Smooth muscle cell (in vitro differentiated cells): Measurements from ENCODE around the gene HOXA6. TPM values are rescaled to one million over a fixed set of nuclear protein-coding genes. Genes with fewer than 3 reads are reported as not detected.

ENCODE experiments used
- DNase-seq: peaks from one replicate; lab custom pipeline; 2025; ENCODE audit not compliant: unreplicated experiment; lab: John Stamatoyannopoulos, UW
- H2AFZ ChIP-seq: fragments of 200-600 bp; sonication (generic); 2 replicates; pipeline ENCODE4 v1.6.0; 2016; ENCODE audit warnings: antibody characterized with exemption, low read depth, mild to moderate bottlenecking
- H3F3A ChIP-seq: fragments of 200-600 bp; sonication (generic); 2 replicates; pipeline ENCODE4 v1.6.0; 2017; ENCODE audit warnings: antibody characterized with exemption, low read depth
- H3K27ac ChIP-seq: fragments of 200-600 bp; sonication (generic); 2 replicates; pipeline ENCODE4 v1.5.1; 2016; ENCODE audit warnings: low read depth, mild to moderate bottlenecking
- H3K27me3 ChIP-seq: fragments of 200-600 bp; sonication (generic); 2 replicates; pipeline ENCODE4 v1.6.1; 2016; ENCODE audit warnings: low read depth, mild to moderate bottlenecking
- H3K36me3 ChIP-seq: fragments of 200-600 bp; sonication (generic); 2 replicates; pipeline ENCODE4 v1.5.1; 2016; ENCODE audit warnings: low read depth
- H3K4me1 ChIP-seq: fragments of 200-600 bp; sonication (generic); 2 replicates; pipeline ENCODE4 v1.5.1; 2016; ENCODE audit warnings: low read depth
- H3K4me2 ChIP-seq: fragments of 200-600 bp; sonication (generic); 2 replicates; pipeline ENCODE4 v1.6.0; 2016; ENCODE audit warnings: mild to moderate bottlenecking
- H3K4me3 ChIP-seq: fragments of 200-600 bp; sonication (generic); 2 replicates; pipeline ENCODE4 v1.5.1; 2016; ENCODE audit warnings: mild to moderate bottlenecking
- H3K79me2 ChIP-seq: fragments of 200-600 bp; sonication (generic); 2 replicates; pipeline ENCODE4 v1.6.0; 2016; ENCODE audit warnings: low read depth, mild to moderate bottlenecking
- H3K9ac ChIP-seq: fragments of 200-600 bp; sonication (generic); 2 replicates; pipeline ENCODE4 v1.6.0; 2016; ENCODE audit warnings: low read depth
- H3K9me3 ChIP-seq: fragments of 200-600 bp; sonication (generic); replicated peaks from 2 replicates; pipeline ENCODE4 v1.5.1; 2016; ENCODE audit warnings: low read depth
- H4K20me1 ChIP-seq: fragments of 200-600 bp; sonication (generic); 2 replicates; pipeline ENCODE4 v1.6.0; 2016; ENCODE audit warnings: low read depth
- WGBS: methylation state at CpG from one replicate; pipeline ENCODE4 v1.1.7; 2016; ENCODE audit warnings: low lambda C conversion rate; 5-methylcytosine and 5-hydroxymethylcytosine counted together
- polyA plus RNA-seq: library from polyadenylated mRNA; unstranded; fragments of >200 nt; fragmentation: Nextera tagmentation; extraction: Ambion mirVana; gene quantifications from 2 replicates; pipeline ENCODE4 v1.2.1, GENCODE V29; 2016
- total RNA-seq: library from RNA; depleted of rRNA; stranded (reverse); fragments of >200 nt; gene quantifications from 2 replicates; pipeline ENCODE4 v1.2.3, GENCODE V29; 2014
- TF ChIP-seq, protein P1 (sequence below): fragments of 200-600 bp; sonication (generic); IDR thresholded peaks from 2 replicates; pipeline ENCODE4 v1.5.1; 2017; ENCODE audit warnings: borderline replicate concordance, mild to moderate bottlenecking, antibody characterized with exemption; ENCODE audit not compliant: insufficient read depth, poor library complexity, severe bottlenecking

Gene HOXA6
- total and polyA plus RNA-seq, 2 experiments from 2014 or later, result 0.56 to 0.58 TPM

GRCh38 chr7:27184337-27185012 lies 36.9 kb upstream of the HOXA6 start:
- peak overlapping the region; percentile 69 for H3K9ac ChIP-seq
- DNase-seq, result no peak
- H3K4me2 ChIP-seq, result peak overlapping the region; percentile 89
- TF ChIP-seq, protein P1, sequence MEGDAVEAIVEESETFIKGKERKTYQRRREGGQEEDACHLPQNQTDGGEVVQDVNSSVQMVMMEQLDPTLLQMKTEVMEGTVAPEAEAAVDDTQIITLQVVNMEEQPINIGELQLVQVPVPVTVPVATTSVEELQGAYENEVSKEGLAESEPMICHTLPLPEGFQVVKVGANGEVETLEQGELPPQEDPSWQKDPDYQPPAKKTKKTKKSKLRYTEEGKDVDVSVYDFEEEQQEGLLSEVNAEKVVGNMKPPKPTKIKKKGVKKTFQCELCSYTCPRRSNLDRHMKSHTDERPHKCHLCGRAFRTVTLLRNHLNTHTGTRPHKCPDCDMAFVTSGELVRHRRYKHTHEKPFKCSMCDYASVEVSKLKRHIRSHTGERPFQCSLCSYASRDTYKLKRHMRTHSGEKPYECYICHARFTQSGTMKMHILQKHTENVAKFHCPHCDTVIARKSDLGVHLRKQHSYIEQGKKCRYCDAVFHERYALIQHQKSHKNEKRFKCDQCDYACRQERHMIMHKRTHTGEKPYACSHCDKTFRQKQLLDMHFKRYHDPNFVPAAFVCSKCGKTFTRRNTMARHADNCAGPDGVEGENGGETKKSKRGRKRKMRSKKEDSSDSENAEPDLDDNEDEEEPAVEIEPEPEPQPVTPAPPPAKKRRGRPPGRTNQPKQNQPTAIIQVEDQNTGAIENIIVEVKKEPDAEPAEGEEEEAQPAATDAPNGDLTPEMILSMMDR, result no peak
- H4K20me1 ChIP-seq, result peaks cover 6% of the 10 kb centered on the region
- under 1% methylated on average over 72 of the region's 72 CpGs for WGBS
- H3K4me1 ChIP-seq, result peaks cover 12% of the 10 kb centered on the region
- peak overlapping the region; percentile 0 for H2AFZ ChIP-seq
- H3F3A ChIP-seq, result peaks cover 9% of the 10 kb centered on the region
- no peaks in the 10 kb centered on the region for H3K27me3 ChIP-seq
- peaks cover 80% of the 10 kb centered on the region for H3K79me2 ChIP-seq
- H3K27ac ChIP-seq, result peak overlapping the region; percentile 69
- H3K9me3 ChIP-seq, result no peaks in the 10 kb centered on the region
- H3K36me3 ChIP-seq, result no peaks in the 10 kb centered on the region
- H3K4me3 ChIP-seq, result peak overlapping the region; percentile 60

GRCh38 chr7:27183682-27184336 lies 36.2 kb upstream of the HOXA6 start:
- under 1% methylated on average over 30 of the region's 30 CpGs for WGBS
- H3K27ac ChIP-seq, result peak overlapping the region; percentile 69
- H3K36me3 ChIP-seq, result no peaks in the 10 kb centered on the region
- H3K4me3 ChIP-seq, result peak overlapping the region; percentile 60
- H3K4me1 ChIP-seq, result peaks cover 12% of the 10 kb centered on the region
- peaks cover 80% of the 10 kb centered on the region for H3K79me2 ChIP-seq
- H4K20me1 ChIP-seq, result peaks cover 6% of the 10 kb centered on the region
- TF ChIP-seq, protein P1, result no peak
- H3K27me3 ChIP-seq, result no peaks in the 10 kb centered on the region
- H2AFZ ChIP-seq, result peak overlapping the region; percentile 0
- peaks cover 9% of the 10 kb centered on the region for H3F3A ChIP-seq
- DNase-seq, result no peak
- peak overlapping the region; percentile 69 for H3K9ac ChIP-seq
- peak overlapping the region; percentile 89 for H3K4me2 ChIP-seq
- no peaks in the 10 kb centered on the region for H3K9me3 ChIP-seq

DNA sequence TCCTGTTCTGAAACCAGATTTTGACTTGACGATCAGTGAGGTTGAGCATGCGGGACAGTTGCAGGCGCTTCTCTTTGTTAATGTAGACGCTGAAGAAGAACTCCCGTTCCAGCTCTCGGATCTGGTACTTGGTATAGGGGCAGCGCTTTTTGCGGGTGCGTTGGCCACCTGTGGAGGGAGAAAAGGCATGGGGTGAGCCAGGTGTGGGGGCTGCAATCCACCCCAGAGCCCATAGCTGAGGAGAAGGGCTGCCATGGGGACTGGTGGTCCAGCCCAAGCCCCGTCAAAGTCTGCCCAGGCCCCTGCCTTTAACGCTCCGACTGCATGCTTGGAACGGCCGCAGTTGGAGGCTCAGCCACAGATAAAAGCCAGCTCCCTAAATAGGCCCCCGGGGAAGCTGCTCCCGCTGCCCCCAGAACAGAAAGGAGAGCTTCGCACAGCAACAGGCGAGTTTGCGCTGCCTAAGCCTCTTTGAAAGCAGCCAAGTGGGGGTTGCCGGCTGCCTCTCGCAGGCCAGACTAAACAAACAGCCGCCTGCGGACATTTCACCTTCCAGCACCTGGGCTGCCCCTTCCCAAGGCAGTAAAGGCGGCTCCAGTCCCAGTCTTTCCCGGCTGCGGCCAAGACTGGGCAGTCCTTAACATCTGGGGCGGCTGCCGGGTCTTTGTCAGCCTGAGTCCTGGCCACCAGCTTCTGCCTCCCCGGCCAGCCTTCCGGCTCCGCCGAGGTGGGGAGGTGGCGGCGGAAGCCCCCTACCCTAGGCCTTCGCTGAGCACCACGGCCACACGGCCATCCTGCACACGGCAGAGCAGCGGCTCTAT lies 35.5 kb upstream of the HOXA6 start:
- H3K9ac ChIP-seq, result peak overlapping the region; percentile 69
- DNase-seq, result no peak
- no peaks in the 10 kb centered on the region for H3K36me3 ChIP-seq
- H3K4me3 ChIP-seq, result peak overlapping the region; percentile 60
- peak overlapping the region; percentile 69 for H3K27ac ChIP-seq
- H2AFZ ChIP-seq, result no peak overlapping the region
- no peaks in the 10 kb centered on the region for H3K27me3 ChIP-seq
- peaks cover 80% of the 10 kb centered on the region for H3K79me2 ChIP-seq
- H3K4me1 ChIP-seq, result peaks cover 12% of the 10 kb centered on the region
- TF ChIP-seq, protein P1, result no peak
- no peaks in the 10 kb centered on the region for H3K9me3 ChIP-seq
- H3K4me2 ChIP-seq, result peak overlapping the region; percentile 89
- peaks cover 9% of the 10 kb centered on the region for H3F3A ChIP-seq
- WGBS, result 4% methylated on average over 39 of the region's 39 CpGs
- peaks cover 10% of the 10 kb centered on the region for H4K20me1 ChIP-seq
